Endothelial cell (in vitro differentiated cells): ENCODE results near the gene CALCB. TPM values are rescaled to one million over a fixed set of nuclear protein-coding genes. Genes with fewer than 3 reads are reported as not detected.
"Not testable (repeated sequence)": the region's sequence is repeated elsewhere in the genome, so short reads cannot be mapped to it uniquely, and the experiment has no call there.

ENCODE experiments used
- DNase-seq: peaks from one replicate; pipeline ENCODE4 v3.0.0; 2021; ENCODE audit warnings: low spot score
- H3K27ac Mint-ChIP-seq: one replicate; pipeline ENCODE4 v1.8.0; 2021; ENCODE audit warnings: mixed read lengths, inconsistent platforms; ENCODE audit not compliant: unreplicated experiment
- H3K27me3 Mint-ChIP-seq: one replicate; pipeline ENCODE4 v1.8.0; 2021; ENCODE audit warnings: mild to moderate bottlenecking, moderate library complexity, mixed read lengths, inconsistent platforms; ENCODE audit not compliant: unreplicated experiment
- H3K36me3 Mint-ChIP-seq: one replicate; pipeline ENCODE4 v1.8.0; 2021; ENCODE audit warnings: mild to moderate bottlenecking, low read depth, mixed read lengths, inconsistent platforms; ENCODE audit not compliant: unreplicated experiment
- H3K4me1 Mint-ChIP-seq: one replicate; pipeline ENCODE4 v1.8.0; 2021; ENCODE audit warnings: mild to moderate bottlenecking, mixed read lengths, inconsistent platforms; ENCODE audit not compliant: unreplicated experiment
- H3K4me3 Mint-ChIP-seq: one replicate; pipeline ENCODE4 v1.8.0; 2021; ENCODE audit warnings: mild to moderate bottlenecking, mixed read lengths, inconsistent platforms; ENCODE audit not compliant: unreplicated experiment
- H3K9me3 Mint-ChIP-seq: one replicate; pipeline ENCODE4 v1.8.0; 2021; ENCODE audit warnings: mixed read lengths, inconsistent platforms; ENCODE audit not compliant: unreplicated experiment
- CTCF ChIP-seq: fragments of 200-600 bp; sonication (generic); IDR thresholded peaks from one replicate; pipeline ENCODE4 v1.5.0; 2021; ENCODE audit warnings: antibody characterized with exemption; ENCODE audit not compliant: unreplicated experiment
- long read RNA-seq: library from polyadenylated mRNA; unstranded; transcript quantifications from one replicate; pipeline ENCODE4 v2.0.0, GENCODE V29; 2020; ENCODE audit not compliant: unreplicated experiment
- total RNA-seq: library from RNA; stranded (reverse); fragmentation: NEBNext Ultra II Directional; extraction: Animal tissue kit (Norgen Biotek cat#: 25700); gene quantifications from one replicate; pipeline ENCODE4 v1.2.1, GENCODE V29; 2021; ENCODE audit not compliant: unreplicated experiment

The CALCB gene
- total RNA-seq = 0.28 TPM
- long read RNA-seq = 0 reads

- peaks cover 6% of the 10 kb centered on the region for H3K36me3 Mint-ChIP-seq
- peak; percentile 33 for DNase-seq
- peaks cover 19% of the 10 kb centered on the region for H3K27me3 Mint-ChIP-seq
- peak within 1 kb of the TSS; percentile 67 for H3K4me3 Mint-ChIP-seq
- H3K9me3 Mint-ChIP-seq = peaks cover 8% of the 10 kb centered on the region
- H3K27ac Mint-ChIP-seq = no peak within 1 kb of the TSS
- peaks cover 10% of the 10 kb centered on the region for H3K4me1 Mint-ChIP-seq
- no peak for TF ChIP-seq CTCF
These were observed at the start of gene CALCB for GRCh38 chr11:15073361-15074205. Gene CALCB (plus strand): TSS chr11:15073593. CDS start chr11:15074719, 1,126 bp downstream.

- Mint-ChIP-seq H3K27ac (no peak overlapping the region), H3K9me3 (no peaks in the 10 kb centered on the region)
- DNase-seq = no peak
These were observed 46.4 kb upstream of the CALCB start for GRCh38 chr11:15027011-15027410.

GRCh38 chr11:15027956-15028355 lies 45.4 kb upstream of the CALCB start:
- Mint-ChIP-seq H3K27me3 (no peaks in the 10 kb centered on the region), H3K4me3 (no peak overlapping the region), H3K9me3 (no peaks in the 10 kb centered on the region), H3K27ac (no peak overlapping the region), H3K36me3 (no peaks in the 10 kb centered on the region), H3K4me1 (no peaks in the 10 kb centered on the region)
- no peak for DNase-seq
- no peak for TF ChIP-seq CTCF

More at GRCh38 chr11:15027011-15027410, 46.4 kb upstream of the CALCB start:
- no peak for TF ChIP-seq CTCF
- Mint-ChIP-seq H3K4me1 (no peaks in the 10 kb centered on the region), H3K4me3 (no peak overlapping the region), H3K27me3 (no peaks in the 10 kb centered on the region), H3K36me3 (no peaks in the 10 kb centered on the region)

- Mint-ChIP-seq H3K4me1 (no peaks in the 10 kb centered on the region), H3K27ac (no peak overlapping the region), H3K27me3 (no peaks in the 10 kb centered on the region), H3K4me3 (no peak overlapping the region), H3K36me3 (no peaks in the 10 kb centered on the region), H3K9me3 (no peaks in the 10 kb centered on the region)
- no peak for TF ChIP-seq CTCF
- no peak for DNase-seq
These were observed 45.0 kb upstream of the CALCB start for GRCh38 chr11:15028379-15028778.

- not testable (repeated sequence) for DNase-seq, H3K4me3 Mint-ChIP-seq, H3K36me3 Mint-ChIP-seq, H3K27ac Mint-ChIP-seq, H3K9me3 Mint-ChIP-seq, H3K4me1 Mint-ChIP-seq, H3K27me3 Mint-ChIP-seq
These were observed 41.4 kb upstream of the CALCB start for GRCh38 chr11:15031945-15032344.
